NCI-H446 (cell line): ENCODE results near the gene CKM.
"Not testable (repeated sequence)": the region's sequence is repeated elsewhere in the genome, so short reads cannot be mapped to it uniquely, and the experiment has no call there.

Experiments used
- DNase-seq, 2 experiments: peaks; one replicate each; lab custom pipeline; 2025; lab: John Stamatoyannopoulos, UW

The CKM gene

DNA sequence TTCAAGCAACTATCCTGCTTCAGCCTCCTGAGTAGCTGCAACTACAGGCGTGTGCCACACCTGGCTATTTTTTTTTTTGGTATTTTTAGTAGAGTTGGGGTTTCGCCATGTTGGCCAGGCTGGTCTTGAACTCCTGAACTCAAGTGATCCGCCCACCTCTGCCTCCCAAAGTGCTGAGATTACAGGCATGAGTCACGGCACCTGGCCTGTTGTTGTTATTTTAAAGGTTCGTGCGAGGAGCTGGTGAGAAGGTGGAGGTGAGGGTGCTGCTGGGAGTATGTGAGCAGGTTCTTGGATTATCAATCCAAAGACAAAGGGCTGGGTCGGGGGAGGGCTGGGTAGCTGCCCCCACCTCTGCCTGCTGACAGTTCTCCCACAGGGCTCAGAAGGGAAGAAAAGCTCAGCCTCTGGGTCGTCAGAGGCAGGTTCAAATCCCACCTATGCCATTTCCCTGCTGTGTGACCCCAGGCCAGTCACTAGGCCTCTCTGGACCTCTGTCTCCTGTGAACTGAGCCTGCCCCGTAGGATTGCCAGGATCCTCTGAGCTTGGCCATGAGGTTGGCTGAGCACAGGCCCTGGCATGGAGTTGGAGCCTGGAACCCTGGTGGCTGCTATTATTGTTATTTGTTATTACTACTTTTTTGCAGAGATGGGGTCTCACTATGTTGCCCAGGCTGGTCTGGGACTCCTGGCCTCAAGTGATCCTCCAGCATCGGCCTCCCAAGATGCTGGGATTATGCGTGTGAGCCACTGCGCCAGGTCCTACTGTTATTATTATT, 1.5 kb downstream of the CKM start:
- DNase-seq, result no peak

DNA sequence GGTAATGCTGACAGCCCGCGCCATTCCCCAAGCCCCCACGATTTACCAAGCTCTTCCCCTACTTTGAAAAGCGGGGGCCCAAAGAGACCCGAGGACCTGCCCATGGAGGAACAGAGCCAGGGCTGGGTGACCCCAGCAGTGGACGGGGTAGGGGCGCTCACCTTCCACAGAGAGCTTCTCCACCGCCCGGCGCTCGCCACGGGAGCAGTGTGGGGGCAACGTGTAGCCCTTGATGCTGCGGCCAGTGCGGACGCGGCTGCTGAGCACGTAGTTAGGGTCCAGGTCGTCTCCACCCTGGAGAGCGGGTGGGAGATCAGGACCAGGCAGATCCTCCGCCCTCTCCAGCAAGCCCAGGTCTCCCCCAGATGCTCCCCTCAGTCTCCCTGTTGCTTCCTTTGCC, 7.4 kb downstream of the CKM start:
- DNase-seq, result no peak

DNA sequence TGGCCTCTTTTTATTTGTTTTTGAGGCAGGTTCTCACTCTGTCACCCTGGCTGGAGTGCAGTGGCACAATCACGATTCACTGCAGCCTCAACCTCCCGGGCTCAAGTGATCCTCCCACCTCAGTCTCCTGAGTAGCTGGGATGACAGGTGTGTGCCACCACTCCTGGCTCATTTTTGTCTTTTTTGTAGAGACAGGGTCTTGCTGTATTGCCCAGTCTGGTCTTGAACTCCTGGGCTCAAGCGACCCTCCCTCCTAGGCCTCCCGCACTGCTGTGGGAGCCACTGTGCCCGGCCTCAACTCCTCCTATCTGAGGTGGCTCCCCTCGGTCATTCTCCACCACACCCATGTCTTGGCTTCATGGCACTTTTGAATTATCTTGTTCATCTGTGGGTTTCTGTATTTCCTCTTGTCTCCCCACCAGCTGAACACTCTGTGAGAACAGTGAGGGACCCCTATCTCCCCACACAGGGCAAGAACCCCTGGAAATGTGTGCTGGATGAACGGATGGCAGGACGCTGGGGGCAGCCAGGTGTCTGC, 7.9 kb downstream of the CKM start:
- DNase-seq, result no peak

DNA sequence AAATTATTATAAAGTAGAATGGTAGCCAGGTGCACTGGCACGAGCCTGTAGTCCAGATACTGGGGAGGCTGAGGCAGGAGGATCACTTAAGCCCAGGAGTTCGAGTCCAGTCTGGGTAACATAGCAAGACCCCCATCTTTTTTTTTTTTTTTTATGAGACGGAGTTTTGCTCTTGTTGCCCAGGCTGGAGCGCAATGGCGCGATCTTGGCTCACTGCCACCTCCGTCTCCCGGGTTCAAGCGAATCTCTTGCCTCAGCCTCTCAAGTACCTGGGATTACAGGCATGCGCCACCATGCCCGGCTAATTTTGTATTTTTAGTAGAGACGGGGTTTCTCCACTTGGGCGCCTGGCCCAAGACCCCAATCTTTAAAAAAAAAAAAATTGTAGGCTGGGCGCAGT, 10.4 kb downstream of the CKM start:
- DNase-seq, result not testable (repeated sequence)

DNA sequence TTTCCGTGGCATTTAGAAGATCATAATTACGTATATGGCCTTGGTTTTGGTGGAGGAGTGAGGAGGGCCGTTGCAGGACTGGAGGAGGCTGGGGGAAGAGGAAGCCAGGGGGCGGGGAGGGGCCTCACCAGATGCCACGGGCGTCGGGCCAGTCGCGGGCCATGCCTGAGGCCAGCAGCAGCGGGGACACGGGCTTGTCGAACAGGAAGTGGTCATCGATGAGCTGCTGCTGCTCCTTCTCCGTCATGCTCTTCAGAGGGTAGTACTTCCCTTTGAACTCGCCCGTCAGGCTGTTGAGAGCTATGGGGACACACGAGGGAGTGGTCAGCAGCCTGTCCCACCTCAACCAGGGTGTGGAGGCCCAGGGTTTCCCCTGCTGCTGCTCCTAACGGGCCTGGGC, 11.1 kb downstream of the CKM start:
- DNase-seq, result peak in 1 of 2 experiments; percentile 9

DNA sequence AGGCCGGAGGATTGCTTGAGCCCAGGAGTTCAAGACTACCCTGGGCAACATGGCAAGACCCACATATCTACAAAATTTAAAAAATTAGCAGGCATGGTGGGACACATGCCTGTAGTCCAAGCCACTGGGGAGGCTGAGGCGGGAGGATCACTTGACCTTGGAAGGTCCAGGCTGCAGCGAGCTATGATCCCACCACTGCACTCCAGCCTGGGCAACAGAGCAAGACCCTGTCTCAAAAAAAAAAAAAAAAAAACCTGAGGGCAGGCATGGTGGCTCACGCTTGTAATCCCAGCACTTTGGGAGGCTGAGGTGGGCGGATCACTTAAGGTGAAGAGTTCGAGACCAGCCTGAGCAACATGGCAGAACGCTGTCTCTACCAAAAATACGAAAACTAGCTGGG, 13.4 kb downstream of the CKM start:
- not testable (repeated sequence) for DNase-seq

DNA sequence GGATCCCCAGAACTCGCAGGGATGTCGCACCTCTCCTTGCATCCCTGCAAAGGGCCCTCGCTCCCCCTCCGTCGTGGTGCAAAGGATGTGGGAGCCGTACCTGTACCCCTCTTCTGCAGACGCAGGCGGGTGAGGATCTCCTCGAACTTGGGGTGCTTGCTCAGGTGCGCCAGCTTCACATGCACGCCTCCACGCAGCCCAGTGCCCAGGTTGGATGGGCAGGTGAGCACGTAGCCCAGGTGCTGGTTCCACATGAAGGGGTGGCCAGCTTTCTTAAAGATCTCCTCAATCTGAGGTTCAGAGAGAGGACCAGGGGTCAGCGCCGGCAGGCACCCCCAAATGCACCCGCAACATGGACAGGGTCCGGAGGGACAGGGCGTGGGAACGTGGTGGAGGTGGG, 15.3 kb downstream of the CKM start:
- no peak for DNase-seq

DNA sequence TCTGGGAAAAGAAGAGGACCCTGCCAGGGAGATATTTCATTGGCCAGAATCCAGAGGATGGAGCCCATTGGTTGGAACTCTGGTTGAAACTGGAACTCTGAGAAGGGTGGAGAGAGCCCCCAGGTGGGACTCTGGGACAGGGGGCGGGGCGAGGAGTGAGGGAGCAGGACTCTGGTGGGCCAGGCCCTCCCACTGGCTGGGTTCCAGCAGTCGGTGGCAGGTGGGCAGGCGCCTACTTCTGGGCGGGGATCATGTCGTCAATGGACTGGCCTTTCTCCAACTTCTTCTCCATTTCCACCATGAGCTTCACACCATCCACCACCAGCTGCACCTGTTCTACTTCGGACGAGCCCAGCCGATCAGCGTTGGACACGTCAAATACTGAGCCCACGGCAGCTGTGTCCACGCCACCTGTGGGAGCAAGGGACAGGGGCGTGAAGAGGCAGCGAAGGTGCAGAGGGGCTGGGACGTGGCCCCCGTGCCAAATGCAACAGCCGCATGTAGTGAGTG, 16.1 kb downstream of the CKM start:
- DNase-seq, result peak in 1 of 2 experiments; percentile 53

DNA sequence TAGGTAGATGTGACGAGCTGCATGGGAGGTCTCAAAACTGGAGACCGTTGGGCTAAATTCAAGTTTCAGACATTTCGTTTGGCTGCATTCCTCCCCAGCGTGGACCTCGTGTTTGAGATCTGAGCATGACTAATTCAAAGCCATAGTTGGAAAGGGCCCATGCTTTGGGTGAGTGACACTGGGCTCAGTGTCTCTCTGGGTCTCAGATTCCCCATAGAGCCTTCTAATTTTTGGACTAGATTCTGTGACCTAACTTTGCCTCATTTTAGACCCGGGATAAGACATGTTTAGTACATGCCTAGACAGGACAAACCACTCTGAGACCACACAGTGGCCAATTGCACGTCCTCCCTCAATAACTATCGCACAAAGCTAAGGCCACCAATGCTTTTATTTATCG, 16.6 kb downstream of the CKM start:
- no peak for DNase-seq

DNA sequence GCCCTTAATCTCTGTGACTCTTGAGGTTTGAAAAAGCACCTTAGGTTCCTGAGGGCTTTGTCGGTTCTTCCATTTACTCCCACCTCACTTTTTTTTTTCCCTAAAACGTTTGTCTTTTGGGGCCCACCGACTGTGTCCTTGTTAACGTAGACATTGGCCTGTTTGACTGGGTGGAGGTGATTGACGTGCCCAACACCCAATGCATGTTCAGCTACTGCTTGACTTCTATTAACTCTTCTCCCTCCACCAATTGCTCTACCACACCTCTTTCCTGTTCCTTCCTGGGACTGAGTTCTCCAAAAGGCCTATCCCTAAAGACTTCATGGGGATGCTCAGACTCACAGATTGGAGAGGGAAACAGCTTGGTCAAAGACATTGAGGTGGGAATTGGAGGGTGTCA, 17.3 kb downstream of the CKM start:
- no peak for DNase-seq

DNA sequence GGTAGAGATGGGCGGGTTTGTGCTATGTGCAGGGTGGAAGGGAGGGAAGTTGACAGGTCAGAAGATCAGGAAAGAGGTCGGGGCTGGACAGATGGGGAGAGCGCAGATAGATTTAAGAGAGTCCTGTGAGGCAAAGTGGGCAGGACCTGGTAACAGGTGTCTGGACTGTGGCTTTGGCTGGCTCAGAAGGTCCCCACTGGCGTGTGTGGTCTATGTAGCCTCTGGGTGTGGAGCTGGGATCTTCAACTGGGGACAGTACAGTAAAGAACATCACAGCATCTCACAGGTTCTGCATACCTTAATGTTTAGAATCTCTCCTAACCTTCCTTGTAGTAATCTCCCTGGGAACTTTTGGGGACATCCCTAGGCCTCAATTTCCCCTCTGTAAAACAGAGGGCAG, 17.7 kb downstream of the CKM start:
- DNase-seq, result no peak

DNA sequence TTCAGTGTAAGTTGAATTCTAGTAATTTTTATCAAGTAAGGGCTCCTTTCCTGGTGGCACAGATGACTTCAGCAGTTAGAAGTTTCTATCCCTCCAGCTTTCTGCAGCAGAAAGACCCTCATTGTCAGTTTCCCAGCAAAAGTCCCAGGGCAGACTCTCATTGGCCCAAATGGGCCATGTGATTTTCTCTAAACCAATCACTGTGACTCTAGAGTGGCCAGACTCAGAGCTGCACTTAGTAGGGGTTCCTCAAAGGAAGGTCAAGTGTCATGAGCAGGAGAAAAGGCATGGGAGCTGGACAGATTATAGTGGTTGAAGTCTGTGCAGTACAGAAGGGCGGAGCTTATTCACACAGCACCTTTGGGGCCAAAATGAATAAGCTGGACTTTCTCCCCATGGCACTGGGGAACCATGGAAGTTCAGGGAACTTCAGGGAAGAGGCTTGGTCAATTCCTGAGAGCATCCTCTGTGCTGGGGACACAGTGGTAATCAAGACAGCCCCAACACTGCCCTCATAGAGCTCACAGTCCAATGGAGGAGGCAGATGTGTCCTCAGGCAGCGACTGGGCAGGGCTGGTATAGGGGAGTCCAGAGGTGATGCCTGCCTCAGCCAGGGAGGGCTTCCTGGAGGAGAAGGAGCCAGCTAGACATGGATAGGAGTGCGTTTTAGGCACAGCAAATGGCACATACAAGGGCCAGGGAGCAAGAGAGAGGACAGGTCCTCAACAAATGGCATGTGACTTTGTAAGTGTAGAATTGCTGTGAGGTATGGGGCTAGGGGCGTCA, 18.3 kb downstream of the CKM start:
- no peak for DNase-seq

DNA sequence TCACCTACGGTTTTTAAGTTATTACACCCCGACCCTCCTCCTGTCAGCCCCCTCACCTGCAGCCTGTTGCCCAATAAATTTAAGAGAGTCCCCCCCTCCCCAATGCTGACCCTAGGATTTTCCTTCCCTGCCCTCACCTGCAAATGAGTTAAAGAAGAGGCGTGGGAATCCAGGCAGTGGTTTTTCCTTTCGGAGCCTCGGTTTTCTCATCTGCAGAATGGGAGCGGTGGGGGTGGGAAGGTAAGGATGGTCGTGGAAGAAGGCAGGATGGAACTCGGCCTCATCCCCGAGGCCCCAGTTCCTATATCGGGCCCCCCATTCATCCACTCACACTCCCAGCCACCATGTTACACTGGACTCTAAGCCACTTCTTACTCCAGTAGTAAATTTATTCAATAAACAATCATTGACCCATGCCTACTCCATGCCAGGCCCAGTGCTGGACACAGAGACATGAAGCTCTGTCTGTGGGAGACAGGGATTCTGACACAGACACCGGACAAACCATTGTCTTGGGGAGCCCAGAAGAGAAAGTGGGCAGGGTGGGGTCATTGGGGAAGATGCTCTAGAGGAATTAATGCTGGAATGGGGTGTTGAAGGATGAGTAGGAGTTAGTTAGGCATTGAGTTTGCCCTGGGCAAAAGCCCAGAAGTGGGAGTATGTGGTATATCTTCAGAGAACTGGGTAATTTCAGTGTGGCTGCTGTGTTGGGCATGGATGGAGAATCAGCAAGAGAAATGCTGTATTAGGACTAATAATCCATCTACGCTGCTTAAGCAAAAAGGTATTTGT, 19.2 kb downstream of the CKM start:
- no peak for DNase-seq

DNA sequence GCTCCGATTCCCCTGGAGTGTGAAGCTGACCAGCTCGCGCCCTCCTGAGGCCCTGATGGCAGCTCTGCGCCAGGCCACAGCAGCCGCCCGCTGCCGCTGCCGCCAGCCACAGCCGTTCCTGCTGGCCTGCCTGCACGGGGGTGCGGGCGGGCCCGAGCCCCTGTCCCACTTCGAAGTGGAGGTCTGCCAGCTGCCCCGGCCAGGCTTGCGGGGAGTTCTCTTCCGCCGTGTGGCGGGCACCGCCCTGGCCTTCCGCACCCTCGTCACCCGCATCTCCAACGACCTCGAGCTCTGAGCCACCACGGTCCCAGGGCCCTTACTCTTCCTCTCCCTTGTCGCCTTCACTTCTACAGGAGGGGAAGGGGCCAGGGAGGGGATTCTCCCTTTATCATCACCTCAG, 20.3 kb downstream of the CKM start:
- DNase-seq, result no peak

DNA sequence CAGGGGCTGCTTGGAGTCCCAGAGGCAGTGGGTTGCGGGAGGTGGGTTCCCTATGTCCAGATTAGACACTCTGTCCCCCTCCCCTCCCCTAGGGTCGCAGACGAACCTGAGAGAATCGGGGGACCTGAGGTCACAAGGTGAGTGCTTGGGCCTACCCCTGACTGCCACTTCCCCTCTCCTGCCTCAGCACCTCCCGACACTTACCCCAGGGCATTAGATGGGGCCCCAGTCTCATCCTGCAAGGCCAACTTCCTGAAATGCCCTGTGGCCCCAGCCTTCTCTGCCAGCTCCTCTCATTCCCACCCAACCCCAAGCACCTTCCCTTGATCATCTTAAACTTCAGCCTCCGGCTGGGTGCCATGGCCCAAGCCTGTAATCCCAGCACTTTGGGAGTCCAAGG, 23.0 kb downstream of the CKM start:
- no peak for DNase-seq

DNA sequence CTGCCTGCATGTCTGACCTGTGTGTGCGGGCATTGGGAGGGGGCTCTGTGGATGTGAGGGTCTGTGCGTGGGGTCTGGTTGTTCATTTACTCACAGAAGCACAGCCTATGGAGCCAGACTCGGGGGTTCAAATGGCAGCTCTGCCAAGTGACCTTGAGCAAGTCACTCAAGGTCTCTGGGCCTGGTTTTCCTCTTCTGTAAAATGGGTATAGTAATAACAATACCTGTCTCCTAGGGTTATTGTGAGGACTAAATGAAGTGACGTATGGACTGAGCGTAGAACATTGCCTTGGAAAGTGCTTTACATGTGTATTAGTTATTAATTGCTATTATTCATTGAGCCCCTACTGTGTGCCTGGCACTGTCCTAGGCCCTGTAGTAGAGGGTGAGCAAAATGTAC, 24.4 kb downstream of the CKM start:
- DNase-seq, result no peak

DNA sequence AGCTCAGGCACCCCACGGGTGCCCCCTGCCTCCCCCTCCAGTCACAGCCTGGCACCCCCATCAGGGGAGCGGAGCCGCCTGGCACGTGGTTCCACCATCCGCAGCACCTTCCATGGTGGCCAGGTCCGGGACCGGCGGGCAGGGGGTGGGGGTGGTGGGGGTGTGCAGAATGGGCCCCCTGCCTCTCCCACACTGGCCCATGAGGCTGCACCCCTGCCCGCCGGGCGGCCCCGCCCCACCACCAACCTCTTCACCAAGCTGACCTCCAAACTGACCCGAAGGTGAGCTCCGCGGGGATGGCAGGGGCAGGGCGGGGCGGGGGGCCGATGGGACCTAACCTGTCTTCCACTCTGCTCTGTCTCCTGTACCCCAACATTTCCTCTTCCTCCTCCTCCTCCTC, 25.0 kb downstream of the CKM start:
- DNase-seq, result no peak

DNA sequence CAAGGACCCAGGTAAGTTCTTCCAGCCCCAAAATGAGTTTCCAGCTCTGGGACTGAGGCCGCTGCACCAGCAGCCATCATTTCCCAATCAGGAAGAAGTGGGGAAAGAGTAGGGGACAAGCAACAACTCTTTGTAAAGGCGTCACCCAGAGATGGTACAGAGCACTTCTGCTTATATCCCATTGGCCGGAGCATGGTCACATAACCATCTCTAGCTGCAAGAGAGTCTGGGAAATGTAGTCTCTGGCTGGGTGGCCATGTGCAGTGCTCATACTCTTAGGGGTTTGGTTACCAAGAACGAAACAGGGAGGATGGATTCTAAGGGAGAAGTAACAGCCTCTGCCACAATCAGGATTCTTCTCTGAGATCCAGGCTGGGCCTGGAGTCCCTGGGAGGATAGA, 26.3 kb downstream of the CKM start:
- no peak for DNase-seq

DNA sequence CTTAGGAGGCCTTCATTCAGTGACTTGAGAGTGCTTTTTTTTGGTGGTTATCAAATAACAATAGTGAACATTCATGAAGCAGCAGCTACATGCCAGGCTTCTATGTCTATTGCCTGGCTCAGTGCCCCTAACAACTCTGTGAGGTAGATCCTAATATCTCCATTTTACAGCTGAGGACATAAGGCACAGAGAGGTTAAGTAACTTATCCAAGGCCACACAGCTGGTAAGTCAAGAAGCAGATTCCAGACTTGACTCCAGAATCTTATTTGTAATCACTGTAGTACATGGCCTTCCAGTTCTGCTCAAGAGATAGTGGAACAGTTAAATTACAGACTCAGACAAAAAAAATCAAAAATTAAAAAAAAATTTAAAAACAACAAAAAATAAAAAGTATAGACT, 26.8 kb downstream of the CKM start:
- DNase-seq, result no peak

DNA sequence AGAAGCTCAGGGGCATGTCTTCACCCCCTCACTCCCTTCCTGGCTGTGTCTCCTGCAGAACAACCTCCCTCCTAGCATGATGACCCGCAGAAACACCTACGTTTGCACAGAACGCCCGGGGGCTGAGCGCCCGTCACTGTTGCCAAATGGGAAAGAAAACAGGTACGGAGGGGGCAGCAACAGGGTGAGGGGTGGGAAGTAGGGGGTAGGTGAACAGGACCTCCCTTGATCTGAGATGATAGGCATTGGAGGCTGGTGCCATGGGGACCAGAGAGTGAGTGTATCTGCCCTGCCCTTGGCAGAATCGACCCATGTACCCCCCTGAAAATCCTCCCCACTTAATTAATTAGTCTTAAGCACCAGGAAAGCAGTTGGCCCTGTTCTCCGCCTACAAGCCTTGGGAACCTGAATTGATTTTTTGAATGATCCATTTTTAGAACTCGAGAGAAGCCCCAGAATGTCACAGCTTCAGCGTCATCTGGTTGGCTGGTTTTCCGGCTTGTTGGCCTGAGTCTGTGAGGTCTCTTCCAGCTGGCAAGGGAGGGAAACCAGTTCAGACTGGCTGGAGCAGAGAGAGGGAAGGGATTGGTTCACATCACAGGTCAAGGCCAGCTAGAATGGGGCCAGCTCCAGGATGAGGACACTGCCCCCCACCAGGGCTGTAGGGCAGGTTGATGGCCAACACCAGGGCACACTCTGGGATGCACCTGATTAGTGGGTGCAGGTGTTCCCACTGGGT, 28.2 kb downstream of the CKM start:
- DNase-seq, result peak; percentile 90 to 91

DNA sequence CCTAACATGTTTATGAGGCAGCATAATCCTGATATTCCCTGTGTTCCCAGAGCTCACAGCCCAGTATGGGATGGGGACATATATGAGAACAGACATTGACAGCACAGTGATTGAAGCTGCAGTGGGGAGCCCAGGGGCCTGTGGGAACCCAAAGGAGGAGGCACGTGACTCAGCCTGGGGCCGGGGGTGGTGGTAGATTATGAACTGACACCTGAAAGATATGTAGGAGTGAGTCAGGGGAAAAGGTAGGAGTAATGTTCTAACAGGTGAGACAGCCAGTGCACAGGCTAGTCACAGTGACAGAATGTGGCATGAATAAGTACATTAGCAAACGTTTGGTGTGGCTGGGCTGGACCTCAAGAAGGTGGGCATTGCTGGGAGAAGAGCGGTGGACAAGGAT, 29.0 kb downstream of the CKM start:
- DNase-seq, result no peak

DNA sequence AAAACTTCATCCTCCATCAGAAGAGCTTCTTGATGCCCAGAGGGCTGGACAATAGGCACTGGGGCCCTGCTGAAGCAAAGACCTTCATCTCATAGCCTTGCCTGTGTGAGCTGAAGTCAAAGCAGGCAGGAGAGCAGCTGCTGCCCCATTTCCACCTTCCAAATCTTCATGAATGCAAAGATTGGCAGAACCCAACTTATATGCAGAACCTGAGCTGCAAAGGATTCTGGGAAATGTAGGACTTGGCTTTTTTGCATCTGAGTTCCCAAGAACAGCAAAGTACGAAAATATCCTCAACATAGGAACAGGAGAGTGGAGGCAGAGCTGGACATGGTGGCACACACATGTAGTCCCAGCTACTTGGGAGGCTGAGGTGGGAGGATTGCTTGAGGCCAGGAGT, 30.8 kb downstream of the CKM start:
- no peak for DNase-seq
